Measurements from ENCODE around the gene COL4A3.

COL4A3 gene

DNA sequence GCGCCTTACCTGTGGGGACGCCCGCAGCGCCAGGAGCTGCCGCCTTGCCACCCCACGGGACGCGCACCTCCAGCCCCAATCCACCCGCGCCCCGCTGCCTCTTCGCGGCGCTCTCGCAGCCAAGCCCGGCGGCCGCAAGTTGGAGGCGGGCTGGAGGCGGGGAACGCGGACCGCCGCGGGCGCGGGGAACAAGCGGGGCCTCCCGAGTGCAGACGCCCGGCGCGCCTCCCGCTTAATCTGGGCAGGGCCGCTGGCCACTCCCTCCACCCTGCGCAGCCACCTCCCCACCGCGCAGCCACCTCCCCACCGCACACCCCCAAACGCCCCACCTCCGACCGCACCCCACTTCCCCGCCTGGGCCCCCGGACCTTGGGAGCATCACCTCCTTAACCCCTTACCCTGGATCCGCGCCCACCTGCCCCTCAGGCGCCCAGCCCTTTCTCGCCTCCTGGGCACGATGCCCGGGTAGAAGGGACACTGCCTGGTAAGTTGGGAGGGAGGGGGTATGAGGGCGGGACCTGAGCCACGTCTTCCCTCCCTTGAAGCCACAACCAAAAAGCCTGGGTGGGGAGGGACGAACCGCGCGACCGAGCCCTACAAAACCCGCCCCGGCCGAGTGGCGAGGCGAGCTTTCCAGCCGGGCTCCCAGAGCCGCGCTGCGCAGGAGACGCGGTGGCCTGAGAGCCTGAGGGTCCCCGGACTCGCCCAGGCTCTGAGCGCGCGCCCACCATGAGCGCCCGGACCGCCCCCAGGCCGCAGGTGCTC lies at the start of gene COL4A3, which contains the start of gene COL4A4:
COL4A3 (plus strand) TSS at position 627 of the 765 bp plus-strand sequence; CDS start at position 730, 103 bp downstream.
COL4A4 (minus strand) TSS at position 208 of the 765 bp plus-strand sequence. CDS start 16,722 bp downstream, outside the sequence.
- no peak for DNase-seq

DNA sequence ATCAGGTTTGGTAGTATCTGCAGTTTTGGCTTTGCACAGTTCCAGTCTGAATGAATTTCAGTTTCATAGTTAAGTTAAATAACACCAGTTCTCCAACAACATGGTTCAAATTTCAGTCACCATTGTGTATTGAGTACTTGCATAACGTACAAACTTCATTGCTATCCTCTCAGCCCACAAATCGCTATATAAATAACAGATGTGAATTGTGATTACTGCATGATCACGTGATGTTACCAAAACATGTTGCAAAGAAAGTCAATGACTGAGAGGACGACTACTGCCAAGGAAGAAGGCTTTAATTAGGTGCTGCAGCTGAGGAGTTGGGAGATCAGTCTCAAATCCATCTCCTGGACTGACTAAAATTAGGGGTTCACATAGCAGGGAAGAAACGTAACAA lies 48.7 kb upstream of the COL4A3 start:
- DNase-seq, result no peak

GRCh38 chr2:227117027-227117426 lies 47.4 kb upstream of the COL4A3 start:
- DNase-seq, result no peak

DNA sequence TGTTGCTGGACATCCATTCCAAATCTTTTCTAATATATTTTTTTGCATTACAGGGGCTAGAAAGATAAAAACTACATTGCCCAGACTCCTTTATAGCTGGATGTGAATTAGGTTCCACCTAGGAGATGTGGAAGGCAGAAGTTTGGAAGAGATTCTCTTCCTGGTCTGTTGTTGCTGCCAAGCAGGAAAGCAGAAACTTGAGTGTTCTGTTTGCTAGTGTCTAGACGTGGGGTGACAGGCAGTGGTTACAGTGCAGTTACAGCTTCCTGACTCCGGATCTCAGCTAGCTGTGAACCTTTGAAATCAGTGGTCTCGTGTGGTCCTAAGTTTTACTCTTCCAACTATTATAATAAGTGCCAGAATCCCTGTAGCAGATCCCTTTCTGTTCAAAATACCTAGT lies 46.6 kb upstream of the COL4A3 start:
- DNase-seq, result no peak

GRCh38 chr2:227118353-227118752 lies 46.1 kb upstream of the COL4A3 start:
- DNase-seq, result no peak

DNA sequence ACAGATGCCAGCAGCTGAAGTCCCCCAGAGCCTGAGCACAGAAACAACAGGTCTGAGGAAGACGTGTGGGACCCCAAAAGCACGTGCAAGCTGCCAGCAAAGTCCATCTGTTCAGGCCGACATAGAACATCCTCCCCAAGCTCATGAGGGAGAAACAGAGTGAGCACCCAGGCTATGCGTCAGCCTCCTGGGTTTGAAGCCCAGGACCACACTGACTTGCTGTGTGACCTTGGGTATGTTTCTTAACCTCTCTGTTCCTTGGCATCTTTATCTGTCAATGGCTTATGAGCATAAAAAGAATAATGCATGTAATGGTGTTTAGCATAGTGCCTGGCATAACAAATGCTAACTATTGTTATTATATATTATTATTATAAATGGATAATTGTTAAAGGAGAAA lies 40.7 kb upstream of the COL4A3 start:
- no peak for DNase-seq

DNA sequence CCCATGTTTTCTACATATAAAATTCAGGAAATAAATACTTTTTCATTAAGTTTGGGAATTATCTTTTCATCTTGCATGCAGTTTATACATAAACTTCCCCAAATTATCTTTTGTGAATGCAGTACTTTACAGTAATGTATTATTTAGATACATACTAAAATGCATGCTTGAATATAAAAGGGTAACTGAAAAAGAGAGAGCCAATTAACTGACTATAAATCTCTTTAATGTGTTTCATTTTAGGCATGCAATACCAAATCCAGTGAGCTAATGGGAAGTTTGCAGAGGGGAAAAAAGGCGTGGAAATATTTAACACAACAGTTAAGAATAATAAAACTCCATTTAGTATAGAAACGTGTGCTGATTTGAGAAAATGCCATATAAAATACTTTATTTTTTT lies 39.6 kb upstream of the COL4A3 start:
- DNase-seq, result no peak

GRCh38 chr2:227125506-227125905 lies 38.9 kb upstream of the COL4A3 start:
- DNase-seq, result no peak

- no peak for DNase-seq
Observed at GRCh38 chr2:227127201-227127600, 37.2 kb upstream of the COL4A3 start.

- no peak for DNase-seq
Observed at GRCh38 chr2:227130636-227131035, 33.8 kb upstream of the COL4A3 start.

DNA sequence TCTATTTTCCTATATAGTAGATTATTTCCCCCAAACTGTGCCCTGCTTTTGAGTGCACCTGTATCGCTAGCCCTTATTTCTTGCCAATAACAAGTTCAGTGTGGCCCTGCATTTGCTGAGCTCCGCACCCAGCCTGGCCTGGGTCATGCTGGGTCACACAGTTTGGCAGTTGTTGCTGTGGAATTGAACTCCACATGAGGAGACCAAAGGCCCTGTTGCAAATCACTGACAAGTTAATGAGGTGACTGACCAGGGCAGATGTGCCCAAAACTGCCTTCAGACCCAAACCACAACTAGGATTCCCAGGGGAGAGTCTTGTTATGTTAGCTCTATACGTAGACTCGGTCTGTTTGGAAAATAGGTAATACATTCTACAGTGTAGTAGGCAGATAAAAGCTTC lies 31.4 kb upstream of the COL4A3 start:
- no peak for DNase-seq

- no peak for DNase-seq
Observed at GRCh38 chr2:227134591-227134990, 29.8 kb upstream of the COL4A3 start.

GRCh38 chr2:227141301-227141700 lies 23.1 kb upstream of the COL4A3 start:
- no peak for DNase-seq

GRCh38 chr2:227143895-227144294 lies 20.5 kb upstream of the COL4A3 start:
- DNase-seq, result no peak

DNA sequence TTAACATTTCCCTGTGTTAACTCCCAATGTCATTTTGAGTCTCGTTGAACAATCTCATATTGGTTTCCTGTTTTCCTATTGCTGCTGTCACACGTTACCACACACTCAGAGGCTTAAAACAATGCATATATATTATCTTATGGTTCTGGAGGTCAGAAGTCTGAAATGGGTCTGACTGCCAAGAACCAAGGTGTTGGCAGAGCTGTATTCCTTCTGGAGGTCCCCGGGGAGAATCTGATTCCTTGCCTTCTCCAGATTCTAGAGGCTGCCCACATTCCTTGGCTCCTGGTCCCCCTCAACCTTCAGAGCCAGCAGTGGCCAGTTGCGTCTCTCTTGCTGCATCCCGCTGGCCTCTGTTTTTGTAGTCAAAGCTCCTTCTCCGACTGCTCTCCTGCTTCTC lies 18.0 kb upstream of the COL4A3 start:
- no peak for DNase-seq

GRCh38 chr2:227147023-227147422 lies 17.4 kb upstream of the COL4A3 start:
- DNase-seq, result no peak

- DNase-seq, result no peak
Observed at GRCh38 chr2:227148106-227148505, 16.3 kb upstream of the COL4A3 start.

DNA sequence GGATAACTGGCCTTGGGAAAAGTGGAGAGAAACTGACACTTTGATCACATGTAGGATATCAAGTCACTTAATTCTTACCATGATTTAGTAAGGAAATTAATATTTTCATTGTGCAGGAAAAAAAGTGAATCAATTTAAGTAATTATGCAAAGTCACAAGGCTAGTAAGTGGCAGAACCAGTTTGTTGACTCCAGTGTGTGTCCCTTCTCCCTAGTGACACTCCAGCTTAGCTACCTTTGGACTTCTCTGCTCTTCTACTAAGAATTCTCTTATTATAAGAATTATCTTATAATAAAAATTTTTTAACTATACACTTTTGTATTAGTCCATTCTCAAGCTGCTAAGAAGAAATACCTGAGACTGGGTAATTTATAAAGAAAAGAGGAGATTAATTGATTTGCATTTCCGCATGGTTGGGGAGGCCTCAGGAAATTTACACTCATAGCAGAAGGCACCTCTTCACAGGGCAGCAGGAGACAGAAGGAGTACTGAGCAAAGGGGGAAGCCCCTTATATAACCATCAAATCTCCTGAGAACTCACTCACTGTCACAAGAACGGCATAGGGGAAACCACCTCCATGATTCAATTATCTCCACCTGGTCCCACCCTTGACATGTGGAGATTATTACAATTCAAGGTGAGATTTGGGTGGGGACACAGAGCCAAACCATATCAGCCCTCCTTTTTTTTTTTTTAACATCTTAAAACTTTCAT lies 14.0 kb upstream of the COL4A3 start:
- no peak for DNase-seq

DNA sequence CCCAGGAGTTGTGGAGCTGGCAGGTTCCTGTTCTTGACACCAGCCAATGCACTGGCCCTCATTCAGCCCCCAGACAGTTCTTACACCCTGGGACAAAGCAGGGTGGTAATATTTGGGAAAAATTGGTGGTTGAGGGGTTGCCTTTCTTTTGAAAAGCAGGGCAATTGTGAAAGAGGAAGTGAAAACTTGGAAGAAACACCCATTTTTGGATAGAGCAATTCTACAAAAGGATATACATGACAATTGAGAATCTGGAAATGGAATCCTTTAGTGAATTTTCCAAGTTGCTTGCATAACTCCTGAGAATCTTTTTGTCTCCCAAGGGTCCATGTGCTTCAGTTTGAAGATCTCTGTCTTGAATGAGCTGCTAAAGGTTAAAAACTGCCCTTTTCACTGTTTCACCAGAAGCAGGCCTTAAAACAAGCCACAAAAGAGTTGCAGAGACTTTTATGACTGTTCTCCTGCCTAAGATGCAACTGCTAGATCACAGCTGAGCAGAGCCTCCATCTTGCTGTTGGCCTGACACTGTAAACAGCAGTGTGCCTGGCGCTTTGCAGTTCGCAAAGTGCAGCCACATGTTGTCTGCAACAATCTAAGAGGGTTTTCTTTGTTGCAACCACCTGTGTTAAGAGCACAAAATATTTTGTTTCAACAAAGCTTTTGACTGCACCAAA lies 12.2 kb upstream of the COL4A3 start:
- DNase-seq, result no peak

- DNase-seq, result no peak
Observed at GRCh38 chr2:227153307-227153706, 11.1 kb upstream of the COL4A3 start.

DNA sequence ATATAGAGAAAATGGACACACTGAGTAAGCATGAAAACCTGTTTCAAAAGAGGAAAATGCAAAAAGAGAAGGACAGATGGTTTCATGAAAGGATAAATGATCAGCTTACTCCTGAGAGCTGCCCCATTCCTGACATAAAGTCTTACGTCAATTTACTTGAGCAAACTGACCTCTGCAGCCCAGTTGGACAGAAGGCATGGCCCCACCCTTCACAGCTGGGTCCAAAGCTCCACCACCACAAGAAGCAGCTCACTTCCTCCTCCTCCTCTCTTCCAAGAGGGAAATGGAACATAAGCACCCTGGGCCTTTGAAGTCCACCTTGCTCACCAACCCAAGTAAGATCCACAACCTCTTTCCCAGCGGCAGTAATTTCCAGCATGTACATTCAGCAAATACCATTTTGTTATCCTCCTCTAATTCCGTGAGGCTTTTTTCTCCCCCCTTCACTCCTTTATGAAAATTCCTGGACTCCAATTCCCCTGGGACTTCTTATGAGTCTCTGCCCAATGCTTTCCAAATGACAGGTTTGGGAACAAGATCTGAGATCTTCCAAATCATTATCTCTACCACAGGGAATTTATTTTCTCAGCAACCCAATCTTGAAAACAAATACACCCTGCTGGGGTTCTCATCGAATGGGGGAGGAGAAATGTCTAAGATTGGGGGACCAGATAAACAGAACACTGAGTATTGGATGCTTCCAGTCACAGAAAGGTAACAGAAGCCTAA lies 10.5 kb upstream of the COL4A3 start:
- DNase-seq, result no peak

DNA sequence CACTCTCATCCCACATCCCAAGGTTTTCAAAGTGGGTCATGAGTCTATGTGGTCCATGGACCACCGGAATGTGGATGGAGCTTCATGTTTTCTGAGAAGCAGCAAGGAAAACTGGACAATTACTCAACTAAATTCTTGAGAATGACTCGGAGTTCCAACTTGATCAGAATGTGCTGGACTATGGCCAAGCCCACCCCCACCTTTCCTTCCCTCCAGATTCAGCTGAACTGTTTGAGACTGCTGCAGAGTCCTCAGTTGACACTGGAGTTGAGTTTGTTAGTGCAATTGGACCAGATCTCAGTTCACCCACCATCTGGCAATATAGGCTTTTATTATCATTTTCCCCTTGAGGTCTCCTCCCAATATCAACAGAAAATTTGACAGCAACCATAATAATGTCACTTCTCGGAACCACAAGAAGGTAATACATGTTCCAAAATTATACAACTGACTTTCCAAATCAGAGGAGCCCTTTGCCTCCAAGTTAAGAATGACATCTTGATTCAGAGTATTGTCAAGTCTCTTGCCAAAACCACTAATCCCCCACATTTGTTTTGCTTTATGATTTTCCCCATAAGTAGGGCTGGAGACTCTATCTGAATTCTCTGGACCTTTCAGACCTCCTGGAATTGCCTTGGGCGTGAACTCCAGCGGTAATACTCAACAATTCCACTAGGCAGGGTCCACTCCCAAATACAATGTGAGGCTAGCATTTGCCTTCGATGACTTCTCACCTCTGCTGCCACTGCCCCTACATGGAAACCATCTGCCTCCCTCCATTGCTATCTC lies 9.2 kb upstream of the COL4A3 start:
- no peak for DNase-seq
